ENCODE measurements around the gene RYR1. TPM values are rescaled to one million over a fixed set of nuclear protein-coding genes. Genes with fewer than 3 reads are reported as not detected.

RYR1 gene
- total and polyA plus RNA-seq, 2 of the 8 experiments (the other 6 are each of a cell fraction or from before 2014, with no cell fraction given), result 5.8 to 11.8 TPM

DNA sequence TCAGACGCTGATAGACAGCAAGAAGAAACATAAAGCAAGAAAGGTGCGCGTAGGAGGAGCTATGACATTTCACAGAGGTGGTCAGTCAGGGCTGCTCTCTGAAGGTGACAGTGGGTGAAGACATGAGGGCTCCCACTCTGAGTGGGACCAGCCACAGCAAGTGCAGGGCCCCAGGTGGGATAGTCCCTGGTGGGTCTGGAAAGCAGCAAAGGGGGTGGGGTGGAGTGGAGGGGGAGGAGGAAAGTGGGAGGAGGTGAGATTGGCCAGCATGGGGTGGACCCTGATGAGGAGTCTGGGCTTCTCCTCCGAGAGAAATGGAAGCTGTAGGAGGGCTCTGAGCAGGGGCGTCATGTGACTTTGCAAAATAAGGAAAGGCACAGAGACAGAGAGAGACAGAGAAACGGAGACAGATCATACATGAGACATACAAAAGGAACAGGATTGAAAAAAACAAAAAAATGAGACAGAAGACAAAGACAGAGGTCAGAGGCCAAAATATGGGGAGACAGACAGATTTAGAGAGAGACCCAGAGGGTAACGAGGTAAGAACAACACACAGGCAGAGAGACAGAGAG lies 181.6 kb downstream of the RYR1 start:
- no peak overlapping the region for H3K4ac ChIP-seq (replicated peaks; ENCODE audit: insufficient read length, low read depth, low read length)
- no peak overlapping the region for H3K4me3 ChIP-seq (ENCODE audit: extremely low read depth in 1 of 4, insufficient read depth in 2 of 4, low read depth in 3 of 4, low read length in 4 of 4)
- H2AK5ac ChIP-seq (ENCODE audit: low read depth, low read length), result no peak overlapping the region
- no peak overlapping the region for H3K56ac ChIP-seq (replicated peaks; ENCODE audit: insufficient read length, low read depth, low read length)
- peaks cover 4 to 14% (median 11%) of the 10 kb centered on the region in 4 experiments for H3K4me1 ChIP-seq (replicated peaks in 1 of 4; ENCODE audit: control insufficient read depth in 3 of 4, insufficient read depth in 4 of 4, low read length in 3 of 4)
- H3K4me2 ChIP-seq (ENCODE audit: insufficient read depth in 1 of 2, low read depth in 2 of 2, low read length in 2 of 2), result no peak overlapping the region
- no peak overlapping the region for H3K18ac ChIP-seq (ENCODE audit: extremely low read depth, low read length)
- DNase-seq (ENCODE audit: low read depth in 1 of 2, low spot score in 2 of 2), result no peak
- H4K5ac ChIP-seq (ENCODE audit: insufficient read length, low read depth, low read length), result no peak overlapping the region
- no peak for FAIRE-seq
- H3K23ac ChIP-seq (ENCODE audit: insufficient read length), result no peak overlapping the region
- H4K8ac ChIP-seq (ENCODE audit: extremely low read depth, insufficient read depth, low read length), result no peak overlapping the region
- CTCF ChIA-PET (ENCODE audit: partially characterized antibody), result interaction anchor here (0.9 to 1.7 kb wide), 3 partner anchors 20 to 26 kb away, joined by 3 to 4 read pairs (median 3); no protein-coding TSS in a partner anchor
- H2AFZ ChIP-seq (ENCODE audit: low read length), result 0 out of 2 replicates have a peak overlapping the region, but pooled peaks have one; percentile 61
- H2BK5ac ChIP-seq (ENCODE audit: low read depth, low read length), result no peak overlapping the region
- H3K79me1 ChIP-seq (ENCODE audit: low read depth, low read length), result 0 out of 2 replicates have a peak, but pooled peaks cover 2% of the 10 kb centered on the region
- H2BK12ac ChIP-seq (ENCODE audit: low read depth, low read length), result no peak overlapping the region
- no peak overlapping the region for H2BK20ac ChIP-seq (ENCODE audit: low read length)
- H3K27ac ChIP-seq (ENCODE audit: low read depth, low read length), result no peak overlapping the region
- no peak overlapping the region for H3K14ac ChIP-seq (ENCODE audit: insufficient read length)
- H3K27me3 ChIP-seq (replicated peaks in 1 of 4; ENCODE audit: control insufficient read depth in 3 of 4, extremely low read depth in 1 of 4, insufficient read depth in 3 of 4, low read length in 3 of 4), result no peaks in the 10 kb centered on the region
- no peaks in the 10 kb centered on the region for H3K9me3 ChIP-seq (ENCODE audit: insufficient read depth in 2 of 2, low read depth in 1 of 2, low read length in 1 of 2)
- H4K91ac ChIP-seq (replicated peaks; ENCODE audit: insufficient read length, low read length), result no peak overlapping the region
- no peak overlapping the region for H2BK15ac ChIP-seq (ENCODE audit: low read length)
- 88% methylated on average over 6 of the region's 7 CpGs; no CpG with 5 or more reads in 1 of the 2 experiments for WGBS, 2 experiments (ENCODE audit: extremely low coverage in 1 of 2, insufficient coverage in 1 of 2, insufficient read length in 1 of 2, insufficient replicate concordance in 2 of 2, low coverage in 1 of 2, low lambda C conversion rate in 2 of 2, missing lambda C conversion rate in 1 of 2)
- no peaks in the 10 kb centered on the region; a peak in 1 of 8 replicates for H3K36me3 ChIP-seq (ENCODE audit: control insufficient read depth in 2 of 4, insufficient read depth in 4 of 4, low read length in 3 of 4)
- H3K23me2 ChIP-seq (ENCODE audit: low read depth, low read length), result peaks cover 2% of the 10 kb centered on the region
- peaks cover 0 to 2% of the 10 kb centered on the region in 2 experiments for H4K20me1 ChIP-seq (replicated peaks in 1 of 2; ENCODE audit: control insufficient read depth in 1 of 2, insufficient read depth in 2 of 2, low read length in 2 of 2)
- peaks cover 0 to 11% of the 10 kb centered on the region in 2 experiments; a peak in 2 of 4 replicates for H3K79me2 ChIP-seq (ENCODE audit: control insufficient read depth in 1 of 2, insufficient read depth in 2 of 2, low read length in 2 of 2)
- no peak overlapping the region; a peak in 1 of 7 replicates for H3K9ac ChIP-seq (replicated peaks in 1 of 4; ENCODE audit: extremely low read depth in 1 of 4, low read depth in 3 of 4, low read length in 3 of 4)
- H2BK120ac ChIP-seq (replicated peaks; ENCODE audit: low read depth, low read length), result no peak overlapping the region
- POLR2A ChIA-PET (ENCODE audit: partially characterized antibody), result interaction anchor here (0.5 to 1.0 kb wide), 4 partner anchors 9 to 130 kb away, joined by 3 to 7 read pairs (median 3); no protein-coding TSS in a partner anchor
- no peak for TF ChIP-seq POLR2AphosphoS5 (IDR thresholded peaks at IDR 0.05; ENCODE audit: low read depth, low read length)
- no peak for TF ChIP-seq RNF2 (IDR thresholded peaks at IDR 0.05; ENCODE audit: borderline replicate concordance, low read depth, low read length, missing control alignments, poor library complexity, severe bottlenecking)
- TF ChIP-seq SIN3A (conservative IDR thresholded peaks at IDR 0.05 in 1 of 2, IDR thresholded peaks at IDR 0.05 in 1 of 2; ENCODE audit: low read depth in 1 of 2, low read length in 2 of 2), result no peak
- TF ChIP-seq BCL11A (IDR thresholded peaks at IDR 0.05; ENCODE audit: low read depth in 2 of 2, low read length in 2 of 2), result no peak
- TF ChIP-seq SIRT6 (IDR thresholded peaks at IDR 0.05; ENCODE audit: low read length), result no peak
- TF ChIP-seq BACH1 (IDR thresholded peaks at IDR 0.05; ENCODE audit: low read length), result no peak
- TF ChIP-seq TAF7 (optimal IDR thresholded peaks at IDR 0.05; ENCODE audit: borderline replicate concordance, low read depth, low read length), result no peak
- TF ChIP-seq CHD1 (IDR thresholded peaks at IDR 0.05; ENCODE audit: low read depth, low read length), result no peak
- TF ChIP-seq USF2 (IDR thresholded peaks at IDR 0.05; ENCODE audit: low read length), result no peak
- no peak for TF ChIP-seq TEAD4 (IDR thresholded peaks at IDR 0.05; ENCODE audit: low read depth, low read length)
- no peak for TF ChIP-seq POU5F1 (IDR thresholded peaks at IDR 0.05; ENCODE audit: low read depth, low read length)
- no peak for TF ChIP-seq SP4 (IDR thresholded peaks at IDR 0.05; ENCODE audit: low read length)
